Sigmoid colon (tissue), 4 donors: ENCODE data around the gene CYP26A1.

Experiments
- CTCF ChIP-seq, 4 experiments: fragments of 450-650 bp in 3 of 4; fragments of 200-600 bp in 1 of 4; IDR thresholded peaks; one replicate each; pipeline ENCODE4 v1.5.1; 2016 to 2019; ENCODE audit warnings: antibody characterized with exemption in 4 of 4, mild to moderate bottlenecking in 3 of 4, moderate library complexity in 2 of 4
- EP300 ChIP-seq, 4 donors: sonication (generic); formaldehyde crosslinking; IDR thresholded peaks; one replicate each; pipeline ENCODE4 v1.6.1; 2017; ENCODE audit warnings: antibody characterized with exemption in 4 of 4
- POLR2A ChIP-seq, 2 donors: fragments of 450-650 bp; IDR thresholded peaks; one replicate each; pipeline ENCODE4 v1.6.1; 2016; ENCODE audit warnings: antibody characterized with exemption in 2 of 2, mild to moderate bottlenecking in 2 of 2, moderate library complexity in 2 of 2

- TF ChIP-seq CTCF (IDR thresholded peaks at IDR 0.05): no peak
- no peak for TF ChIP-seq POLR2A (IDR thresholded peaks at IDR 0.05)
- no peak for TF ChIP-seq EP300 (IDR thresholded peaks at IDR 0.05)
These were observed 51.1 kb downstream of the CYP26A1 start for GRCh38 chr10:93124580-93125318.
